ENCODE data around the gene LNPK. TPM values are rescaled to one million over a fixed set of nuclear protein-coding genes. Genes with fewer than 3 reads are reported as not detected.
A peak's percentile ranks its signal among the peaks of the same experiment; 100 is the strongest.

Gene LNPK, protein sequence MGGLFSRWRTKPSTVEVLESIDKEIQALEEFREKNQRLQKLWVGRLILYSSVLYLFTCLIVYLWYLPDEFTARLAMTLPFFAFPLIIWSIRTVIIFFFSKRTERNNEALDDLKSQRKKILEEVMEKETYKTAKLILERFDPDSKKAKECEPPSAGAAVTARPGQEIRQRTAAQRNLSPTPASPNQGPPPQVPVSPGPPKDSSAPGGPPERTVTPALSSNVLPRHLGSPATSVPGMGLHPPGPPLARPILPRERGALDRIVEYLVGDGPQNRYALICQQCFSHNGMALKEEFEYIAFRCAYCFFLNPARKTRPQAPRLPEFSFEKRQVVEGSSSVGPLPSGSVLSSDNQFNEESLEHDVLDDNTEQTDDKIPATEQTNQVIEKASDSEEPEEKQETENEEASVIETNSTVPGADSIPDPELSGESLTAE
- total RNA-seq: 10 to 100 TPM; 12.9 to 30.7 (median 22.2) TPM
- long read RNA-seq, partial matches to known transcripts: 1 of 2 reads
- long read RNA-seq, other reads (novel, unspliced or antisense): 1 of 2 reads

DNA sequence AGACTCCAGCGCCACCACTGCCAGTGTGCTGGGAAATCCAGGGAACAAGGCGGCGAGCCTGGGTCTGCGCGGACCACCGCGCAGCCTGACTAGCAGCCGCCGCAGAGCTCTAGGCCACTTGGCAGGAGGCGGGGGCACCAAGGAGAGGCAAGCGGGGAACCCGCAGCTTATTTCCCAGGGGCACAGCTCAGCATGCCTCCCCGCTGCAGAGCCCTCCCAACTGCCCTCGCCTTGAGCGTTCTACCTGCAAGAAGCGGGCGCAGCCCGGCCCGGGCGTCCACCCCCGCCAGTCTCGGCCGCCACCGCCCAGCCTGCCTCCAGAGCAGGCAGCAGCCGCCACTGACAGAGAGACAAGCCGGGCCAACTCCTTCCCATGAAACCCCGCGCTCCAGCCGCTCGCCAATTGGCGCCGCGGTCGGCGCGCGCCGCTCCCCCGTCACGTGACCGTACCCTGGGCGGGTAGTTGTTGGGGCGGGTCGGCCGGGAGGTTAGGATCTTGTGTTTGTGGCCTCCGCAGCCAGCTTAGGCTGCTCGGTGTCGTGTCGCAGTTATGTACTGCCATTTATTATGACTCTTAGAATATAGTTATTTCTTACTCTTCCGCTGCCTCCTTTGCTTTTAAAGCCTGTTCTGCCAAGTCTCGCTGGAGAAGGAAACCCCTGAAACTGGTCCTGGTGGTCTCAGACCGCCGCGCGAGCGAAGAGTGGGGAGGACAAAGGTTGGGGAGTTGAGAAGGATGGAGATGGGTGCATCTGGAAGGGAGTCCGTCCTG is at the start of gene LNPK:
LNPK (minus strand) TSS at position 352 of the 772 bp plus-strand sequence. CDS start 6,683 bp downstream, outside the sequence.
- 1% methylated on average over 15 of the region's 57 CpGs for WGBS (ENCODE audit: insufficient coverage, low coverage, low lambda C conversion rate, missing lambda C conversion rate)
- Histone ChIP-seq H3K27ac (peak within 1 kb of the TSS; percentile 89 to 96 (median 94)), H3K36me3 (no peaks in the 10 kb centered on the region), H3K27me3 (no peaks in the 10 kb centered on the region), H3K4me1 (peaks cover 0 to 36% (median 7%) of the 10 kb centered on the region in 4 donors), H3K9me3 (no peaks in the 10 kb centered on the region), H3K4me3 (peak within 1 kb of the TSS; percentile 83 to 99 (median 85))
- DNase-seq (peak; percentile 95 to 97 (median 96)), ATAC-seq (peak; percentile 88 to 94 (median 90))
- intact Hi-C loops (cut with DNase I): no loop called here
- peak; percentile 94 for TF ChIP-seq POLR2A (IDR thresholded peaks at IDR 0.05)
- TF ChIP-seq, protein P1, sequence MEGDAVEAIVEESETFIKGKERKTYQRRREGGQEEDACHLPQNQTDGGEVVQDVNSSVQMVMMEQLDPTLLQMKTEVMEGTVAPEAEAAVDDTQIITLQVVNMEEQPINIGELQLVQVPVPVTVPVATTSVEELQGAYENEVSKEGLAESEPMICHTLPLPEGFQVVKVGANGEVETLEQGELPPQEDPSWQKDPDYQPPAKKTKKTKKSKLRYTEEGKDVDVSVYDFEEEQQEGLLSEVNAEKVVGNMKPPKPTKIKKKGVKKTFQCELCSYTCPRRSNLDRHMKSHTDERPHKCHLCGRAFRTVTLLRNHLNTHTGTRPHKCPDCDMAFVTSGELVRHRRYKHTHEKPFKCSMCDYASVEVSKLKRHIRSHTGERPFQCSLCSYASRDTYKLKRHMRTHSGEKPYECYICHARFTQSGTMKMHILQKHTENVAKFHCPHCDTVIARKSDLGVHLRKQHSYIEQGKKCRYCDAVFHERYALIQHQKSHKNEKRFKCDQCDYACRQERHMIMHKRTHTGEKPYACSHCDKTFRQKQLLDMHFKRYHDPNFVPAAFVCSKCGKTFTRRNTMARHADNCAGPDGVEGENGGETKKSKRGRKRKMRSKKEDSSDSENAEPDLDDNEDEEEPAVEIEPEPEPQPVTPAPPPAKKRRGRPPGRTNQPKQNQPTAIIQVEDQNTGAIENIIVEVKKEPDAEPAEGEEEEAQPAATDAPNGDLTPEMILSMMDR (IDR thresholded peaks at IDR 0.05): no peak

DNA sequence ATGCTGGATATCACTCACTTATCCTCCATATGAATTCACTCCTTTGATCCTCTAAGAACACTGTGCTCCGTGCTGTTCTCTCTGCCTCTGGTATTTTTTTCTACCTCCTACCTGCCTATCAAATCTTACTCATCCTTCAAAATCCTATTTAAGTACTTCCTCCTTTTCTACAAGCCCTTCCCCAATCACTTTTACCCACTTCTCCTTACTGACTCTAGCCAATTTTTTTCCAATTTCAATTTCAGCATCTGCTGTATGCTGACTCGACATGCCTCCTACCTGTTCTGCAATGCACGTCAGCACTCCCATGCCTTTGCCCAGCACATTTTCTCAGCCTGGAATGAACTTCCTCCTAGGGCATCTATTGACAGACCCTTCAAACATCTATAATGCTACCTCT is 37.3 kb upstream of the LNPK start:
- no peak for ATAC-seq
- no peaks in the 10 kb centered on the region for H3K4me1 ChIP-seq
- intact Hi-C loops (cut with DNase I): no loop called here
- TF ChIP-seq, protein P1 (IDR thresholded peaks at IDR 0.05): no peak
- no peak for TF ChIP-seq POLR2A (IDR thresholded peaks at IDR 0.05)
- H3K36me3 ChIP-seq: no peaks in the 10 kb centered on the region
- no peak overlapping the region for H3K4me3 ChIP-seq
- DNase-seq: no peak
- no peaks in the 10 kb centered on the region for H3K27me3 ChIP-seq
- H3K9me3 ChIP-seq: no peaks in the 10 kb centered on the region
- H3K27ac ChIP-seq: no peak overlapping the region
- 21% methylated on average over 3 of the region's 3 CpGs for WGBS (ENCODE audit: insufficient coverage, low coverage, low lambda C conversion rate, missing lambda C conversion rate)

DNA sequence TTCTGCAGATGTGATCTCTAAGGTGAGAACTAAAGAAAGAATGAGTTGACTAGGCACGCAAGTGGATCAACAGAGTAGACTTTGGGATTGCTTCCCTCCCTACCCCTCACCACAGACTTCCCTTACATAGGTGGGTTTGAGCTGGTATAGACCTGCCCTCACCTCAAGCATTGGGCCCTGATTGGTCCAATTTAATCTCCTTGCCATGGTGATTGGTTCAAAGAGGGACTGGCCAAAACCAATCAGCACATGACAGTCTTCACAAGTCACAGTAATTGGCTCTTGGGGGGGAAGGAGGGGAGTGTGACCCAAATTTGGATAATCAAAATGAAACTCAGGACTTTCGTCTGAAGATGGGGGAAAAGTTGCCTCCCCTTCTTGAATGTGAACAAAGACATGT is 36.6 kb upstream of the LNPK start:
- no peak overlapping the region for H3K4me3 ChIP-seq
- H3K36me3 ChIP-seq: no peaks in the 10 kb centered on the region
- TF ChIP-seq, protein P1 (IDR thresholded peaks at IDR 0.05): no peak
- no peak for TF ChIP-seq POLR2A (IDR thresholded peaks at IDR 0.05)
- H3K4me1 ChIP-seq: no peaks in the 10 kb centered on the region
- 38% methylated on average over 1 of the region's 2 CpGs for WGBS (ENCODE audit: insufficient coverage, low coverage, low lambda C conversion rate, missing lambda C conversion rate)
- no peak for DNase-seq
- H3K27me3 ChIP-seq: no peaks in the 10 kb centered on the region
- no peaks in the 10 kb centered on the region for H3K9me3 ChIP-seq
- ATAC-seq: no peak
- no peak overlapping the region for H3K27ac ChIP-seq
- intact Hi-C loops (cut with DNase I): no loop called here

DNA sequence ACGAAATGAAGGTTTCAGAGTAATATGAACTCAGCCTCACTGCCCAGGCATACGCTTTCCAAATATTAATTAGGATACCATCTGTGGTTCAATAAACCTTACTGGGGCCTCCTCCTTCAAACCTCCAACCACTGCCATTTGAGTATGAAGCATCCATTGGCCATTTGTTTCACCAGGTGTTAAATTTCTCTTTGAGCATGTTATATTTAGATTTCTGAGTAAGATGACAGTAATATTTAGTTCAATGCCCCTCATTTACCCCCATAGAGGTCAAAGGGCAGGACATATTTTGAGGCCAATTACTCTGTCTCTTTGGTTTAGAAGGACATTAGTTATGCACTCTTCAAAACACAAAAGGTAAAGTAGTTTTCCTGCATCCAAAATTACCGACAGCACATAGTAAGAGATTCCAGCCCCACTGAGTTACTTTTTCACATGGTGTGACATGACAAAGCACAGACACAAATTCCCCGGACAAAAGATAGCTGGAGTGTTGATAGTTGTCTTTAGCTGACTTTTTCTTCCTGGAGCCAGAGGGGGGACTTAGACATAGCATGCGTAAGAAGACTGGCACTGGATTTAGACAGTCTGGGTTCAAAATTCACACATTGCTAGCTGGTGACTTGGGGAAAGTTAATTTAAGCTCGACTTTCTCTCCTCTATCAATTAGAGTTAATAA is 33.1 kb upstream of the LNPK start:
- Histone ChIP-seq H3K4me1 (no peaks in the 10 kb centered on the region), H3K36me3 (no peaks in the 10 kb centered on the region), H3K4me3 (no peak overlapping the region), H3K9me3 (no peaks in the 10 kb centered on the region), H3K27me3 (no peaks in the 10 kb centered on the region), H3K27ac (no peak overlapping the region)
- TF ChIP-seq POLR2A (IDR thresholded peaks at IDR 0.05): no peak
- TF ChIP-seq, protein P1 (IDR thresholded peaks at IDR 0.05): no peak
- 65% methylated on average over 6 of the region's 6 CpGs for WGBS (ENCODE audit: insufficient coverage, low coverage, low lambda C conversion rate, missing lambda C conversion rate)
- no peak for DNase-seq
- ATAC-seq: no peak
- intact Hi-C loops (cut with DNase I): no loop called here
